ENCODE results near the gene GEMIN5. TPM values are rescaled to one million over a fixed set of nuclear protein-coding genes. Genes with fewer than 3 reads are reported as not detected.

The GEMIN5 gene
- total and polyA plus RNA-seq, 2 of the 4 experiments (the other 2 are of a cell fraction) = 9.0 to 31.5 TPM

- TF ChIP-seq RCOR1 (IDR thresholded peaks at IDR 0.05; ENCODE audit: insufficient replicate concordance, low read length) (no peak), MAFK (IDR thresholded peaks at IDR 0.05; ENCODE audit: low read depth, low read length) (no peak)
Observed at GRCh38 chr5:154857530-154858296, 80.3 kb downstream of the GEMIN5 start (continued).

- dilution Hi-C loops (cut with HindIII; ENCODE audit: low sequenced_read_pairs, unreplicated experiment) (no loop called here), in situ Hi-C loops (cut with MboI; ENCODE audit: low sequenced_read_pairs) (no loop called here), intact Hi-C loops (cut with micrococcal nuclease) (no loop called here)
- Histone ChIP-seq H2BK5ac (ENCODE audit: low read depth, low read length, poor library complexity, severe bottlenecking) (no peak overlapping the region), H2AK9ac (replicated peaks; ENCODE audit: low read depth, low read length, poor library complexity) (no peak overlapping the region), H3K56ac (ENCODE audit: extremely low read depth, insufficient read depth, low read length) (no peak overlapping the region), H3K27me3 (ENCODE audit: control insufficient read depth, insufficient read depth, low read length) (no peaks in the 10 kb centered on the region), H3K27ac (ENCODE audit: insufficient read depth, low read length) (peak overlapping the region; percentile 45; the same call in 1 of the 2 replicates), H3K79me1 (ENCODE audit: low read depth in 1 of 2, low read length in 2 of 2) (no peaks in the 10 kb centered on the region), H3K4ac (ENCODE audit: low read depth, low read length) (peak overlapping the region; percentile 58; the same call in 1 of the 2 replicates), H2AFZ (replicated peaks; ENCODE audit: low read length, poor library complexity) (no peak overlapping the region), H3K36me3 (ENCODE audit: control insufficient read depth, insufficient read depth, low read length) (no peaks in the 10 kb centered on the region), H2AK5ac (ENCODE audit: low read depth, low read length) (peak overlapping the region; percentile 21; the same call in 1 of the 2 replicates), H4K8ac (ENCODE audit: low read depth in 2 of 2, low read length in 2 of 2) (peak overlapping the region; percentile 75 to 76; a peak in 3 of 4 replicates), H3K9ac (ENCODE audit: low read depth, low read length) (no peak overlapping the region), H3K9me1 (ENCODE audit: insufficient read depth, low read length) (peaks cover 3% of the 10 kb centered on the region), H2BK120ac (ENCODE audit: low read depth, low read length) (peak overlapping the region; percentile 5; the same call in 1 of the 2 replicates), H3K9me3 (ENCODE audit: control insufficient read depth, insufficient read depth, low read length) (no peaks in the 10 kb centered on the region), H4K91ac (ENCODE audit: insufficient read depth, low read depth, low read length) (no peak overlapping the region), H3K14ac (replicated peaks; ENCODE audit: low read depth, low read length) (0 out of 2 replicates have a peak overlapping the region, but pooled peaks have one; percentile 18), H3K4me1 (ENCODE audit: control insufficient read depth, insufficient read depth, low read length) (peaks cover 4% of the 10 kb centered on the region), H2BK15ac (ENCODE audit: low read depth, low read length) (no peak overlapping the region), H3K4me3 (ENCODE audit: insufficient read depth, low read depth, low read length) (no peak overlapping the region), H3K4me2 (ENCODE audit: low read depth, low read length) (no peak overlapping the region), H4K20me1 (ENCODE audit: insufficient read depth, low read length) (no peaks in the 10 kb centered on the region), H3K23ac (ENCODE audit: low read depth, low read length) (no peak overlapping the region), H3K18ac (ENCODE audit: low read depth, low read length) (peak overlapping the region; percentile 34; the same call in 1 of the 2 replicates), H4K5ac (ENCODE audit: low read depth, low read length) (peak overlapping the region; percentile 81), H2BK20ac (ENCODE audit: low read depth, low read length) (no peak overlapping the region; the same call in 1 of the 2 replicates)
- no CpG with 5 or more reads among the region's 3 CpGs for WGBS, 2 experiments (ENCODE audit: extremely low coverage in 2 of 2, insufficient read length in 1 of 2)
- no peak for ATAC-seq (ENCODE audit: low read depth)
- ChIA-PET POLR2A (ENCODE audit: unreplicated experiment) (no interaction called here), CTCF (no interaction called here)
- TF ChIP-seq CHD1 (IDR thresholded peaks at IDR 0.05; ENCODE audit: low read depth, low read length) = no peak
- TF ChIP-seq MAZ (IDR thresholded peaks at IDR 0.05; ENCODE audit: borderline replicate concordance, low read depth, low read length) = no peak
- TF ChIP-seq SMC3 (IDR thresholded peaks at IDR 0.05; ENCODE audit: low read depth, low read length) = no peak
- TF ChIP-seq POLR2A (IDR thresholded peaks at IDR 0.05; ENCODE audit: low read depth, low read length) = no peak
- no peak for TF ChIP-seq USF2 (IDR thresholded peaks at IDR 0.05; ENCODE audit: low read depth, low read length)
- no peak for TF ChIP-seq NFE2L2 (IDR thresholded peaks at IDR 0.05; ENCODE audit: low read depth, low read length)
- no peak for TF ChIP-seq CEBPB (IDR thresholded peaks at IDR 0.05; ENCODE audit: low read depth, low read length)
- no peak for TF ChIP-seq BHLHE40 (IDR thresholded peaks at IDR 0.05; ENCODE audit: low read depth, low read length)
- TF ChIP-seq, protein P1, sequence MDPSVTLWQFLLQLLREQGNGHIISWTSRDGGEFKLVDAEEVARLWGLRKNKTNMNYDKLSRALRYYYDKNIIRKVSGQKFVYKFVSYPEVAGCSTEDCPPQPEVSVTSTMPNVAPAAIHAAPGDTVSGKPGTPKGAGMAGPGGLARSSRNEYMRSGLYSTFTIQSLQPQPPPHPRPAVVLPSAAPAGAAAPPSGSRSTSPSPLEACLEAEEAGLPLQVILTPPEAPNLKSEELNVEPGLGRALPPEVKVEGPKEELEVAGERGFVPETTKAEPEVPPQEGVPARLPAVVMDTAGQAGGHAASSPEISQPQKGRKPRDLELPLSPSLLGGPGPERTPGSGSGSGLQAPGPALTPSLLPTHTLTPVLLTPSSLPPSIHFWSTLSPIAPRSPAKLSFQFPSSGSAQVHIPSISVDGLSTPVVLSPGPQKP (IDR thresholded peaks at IDR 0.05; ENCODE audit: borderline replicate concordance, low read depth, low read length) = no peak
- TF ChIP-seq MAFK (IDR thresholded peaks at IDR 0.05; ENCODE audit: low read depth, low read length) = no peak
- TF ChIP-seq RCOR1 (IDR thresholded peaks at IDR 0.05; ENCODE audit: insufficient replicate concordance, low read length) = no peak
- no TSS peak for BruUV-seq (replicated peaks)
- DNase-seq = no peak
Observed at GRCh38 chr5:154851351-154851750, 86.7 kb downstream of the GEMIN5 start.

Data from IMR-90 (cell line).